ENCODE results near the gene CAMKV. TPM values are rescaled to one million over a fixed set of nuclear protein-coding genes. Genes with fewer than 3 reads are reported as not detected.

The CAMKV gene
- polyA plus RNA-seq, 1 donor (not counting 4 experiments of a cell fraction or from before 2014, with no cell fraction given) = not detected

- Histone ChIP-seq H2AFZ (ENCODE audit: control insufficient read depth, low read length) (no peak overlapping the region), H3K27me3 (ENCODE audit: control insufficient read depth, extremely low read depth, insufficient read depth, low read length) (peaks cover 58% of the 10 kb centered on the region), H3K79me2 (ENCODE audit: control insufficient read depth, insufficient read depth, low read length) (no peaks in the 10 kb centered on the region), H3K9ac (ENCODE audit: control insufficient read depth, extremely low read depth, insufficient read depth, low read length) (no peak overlapping the region), H3K36me3 (ENCODE audit: control insufficient read depth in 2 of 2, extremely low read depth in 1 of 2, insufficient read depth in 2 of 2, low read length in 2 of 2) (no peaks in the 10 kb centered on the region), H3K9me1 (ENCODE audit: control insufficient read depth, extremely low read depth, insufficient read depth, low read length) (no peaks in the 10 kb centered on the region), H3K27ac (ENCODE audit: control insufficient read depth, insufficient read depth, low read length) (no peak overlapping the region), H3K4me3 (ENCODE audit: control insufficient read depth in 2 of 3, extremely low read depth in 1 of 3, insufficient read depth in 2 of 3, low read depth in 1 of 3, low read length in 3 of 3) (no peak overlapping the region), H3K4me1 (ENCODE audit: control insufficient read depth, extremely low read depth, insufficient read depth, low read length) (no peaks in the 10 kb centered on the region), H3K4me2 (ENCODE audit: control insufficient read depth, extremely low read depth, insufficient read depth, low read depth, low read length) (no peak overlapping the region), H3K9me3 (ENCODE audit: control insufficient read depth, low read depth, low read length) (no peaks in the 10 kb centered on the region), H4K20me1 (ENCODE audit: control insufficient read depth, extremely low read depth, insufficient read depth, low read length) (peaks cover 4% of the 10 kb centered on the region)
- no peak for DNase-seq (ENCODE audit: low read depth, low spot score)
- no peak for TF ChIP-seq EZH2 (IDR thresholded peaks at IDR 0.05; ENCODE audit: low read length)
- TF ChIP-seq, protein P1, sequence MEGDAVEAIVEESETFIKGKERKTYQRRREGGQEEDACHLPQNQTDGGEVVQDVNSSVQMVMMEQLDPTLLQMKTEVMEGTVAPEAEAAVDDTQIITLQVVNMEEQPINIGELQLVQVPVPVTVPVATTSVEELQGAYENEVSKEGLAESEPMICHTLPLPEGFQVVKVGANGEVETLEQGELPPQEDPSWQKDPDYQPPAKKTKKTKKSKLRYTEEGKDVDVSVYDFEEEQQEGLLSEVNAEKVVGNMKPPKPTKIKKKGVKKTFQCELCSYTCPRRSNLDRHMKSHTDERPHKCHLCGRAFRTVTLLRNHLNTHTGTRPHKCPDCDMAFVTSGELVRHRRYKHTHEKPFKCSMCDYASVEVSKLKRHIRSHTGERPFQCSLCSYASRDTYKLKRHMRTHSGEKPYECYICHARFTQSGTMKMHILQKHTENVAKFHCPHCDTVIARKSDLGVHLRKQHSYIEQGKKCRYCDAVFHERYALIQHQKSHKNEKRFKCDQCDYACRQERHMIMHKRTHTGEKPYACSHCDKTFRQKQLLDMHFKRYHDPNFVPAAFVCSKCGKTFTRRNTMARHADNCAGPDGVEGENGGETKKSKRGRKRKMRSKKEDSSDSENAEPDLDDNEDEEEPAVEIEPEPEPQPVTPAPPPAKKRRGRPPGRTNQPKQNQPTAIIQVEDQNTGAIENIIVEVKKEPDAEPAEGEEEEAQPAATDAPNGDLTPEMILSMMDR (optimal IDR thresholded peaks at IDR 0.05 in 1 of 3, IDR thresholded peaks at IDR 0.05 in 1 of 3, conservative IDR thresholded peaks at IDR 0.05 in 1 of 3; ENCODE audit: extremely low read depth in 1 of 3, insufficient read depth in 2 of 3, low read length in 3 of 3) = no peak
- no peak for FAIRE-seq
- dilution Hi-C loops (cut with MboI; ENCODE audit: extremely low pct_ligation_motif_present, low sequenced_read_pairs) = loop anchor here (25.0 kb wide), 2 partner anchors 97 to 128 kb away; no protein-coding TSS in a partner anchor
Measured at GRCh38 chr3:49865198-49865784, 4.4 kb downstream of the CAMKV start.

GRCh38 chr3:49864505-49864904, 5.2 kb downstream of the CAMKV start:
- no peak overlapping the region for H2AFZ ChIP-seq (ENCODE audit: control insufficient read depth, low read length)

More at GRCh38 chr3:49864505-49864904, 5.2 kb downstream of the CAMKV start:
- Histone ChIP-seq H3K27ac (ENCODE audit: control insufficient read depth, insufficient read depth, low read length) (no peak overlapping the region), H3K4me3 (ENCODE audit: control insufficient read depth in 2 of 3, extremely low read depth in 1 of 3, insufficient read depth in 2 of 3, low read depth in 1 of 3, low read length in 3 of 3) (no peak overlapping the region), H3K4me1 (ENCODE audit: control insufficient read depth, extremely low read depth, insufficient read depth, low read length) (no peaks in the 10 kb centered on the region), H3K27me3 (ENCODE audit: control insufficient read depth, extremely low read depth, insufficient read depth, low read length) (peaks cover 50% of the 10 kb centered on the region), H3K4me2 (ENCODE audit: control insufficient read depth, extremely low read depth, insufficient read depth, low read depth, low read length) (no peak overlapping the region), H4K20me1 (ENCODE audit: control insufficient read depth, extremely low read depth, insufficient read depth, low read length) (no peaks in the 10 kb centered on the region), H3K79me2 (ENCODE audit: control insufficient read depth, insufficient read depth, low read length) (no peaks in the 10 kb centered on the region), H3K9me1 (ENCODE audit: control insufficient read depth, extremely low read depth, insufficient read depth, low read length) (no peaks in the 10 kb centered on the region), H3K9ac (ENCODE audit: control insufficient read depth, extremely low read depth, insufficient read depth, low read length) (no peak overlapping the region), H3K36me3 (ENCODE audit: control insufficient read depth in 2 of 2, extremely low read depth in 1 of 2, insufficient read depth in 2 of 2, low read length in 2 of 2) (no peaks in the 10 kb centered on the region), H3K9me3 (ENCODE audit: control insufficient read depth, low read depth, low read length) (no peaks in the 10 kb centered on the region)
- DNase-seq (ENCODE audit: low read depth, low spot score) (no peak), FAIRE-seq (no peak)
- dilution Hi-C loops (cut with MboI; ENCODE audit: extremely low pct_ligation_motif_present, low sequenced_read_pairs) = loop anchor here (25.0 kb wide), 2 partner anchors 98 to 127 kb away; no protein-coding TSS in a partner anchor
- TF ChIP-seq, protein P1 (optimal IDR thresholded peaks at IDR 0.05 in 1 of 3, IDR thresholded peaks at IDR 0.05 in 1 of 3, conservative IDR thresholded peaks at IDR 0.05 in 1 of 3; ENCODE audit: extremely low read depth in 1 of 3, insufficient read depth in 2 of 3, low read length in 3 of 3) = no peak
- no peak for TF ChIP-seq EZH2 (IDR thresholded peaks at IDR 0.05; ENCODE audit: low read length)

All from keratinocyte (primary cell).